Panc1 (cell line): ENCODE results near the gene EFR3B. TPM values are rescaled to one million over a fixed set of nuclear protein-coding genes. Genes with fewer than 3 reads are reported as not detected.

Experiments used
- ATAC-seq: fragments of 200-7000 bp; cut with Tn5 transposase; 2 replicates; pipeline ENCODE4 v1.9.1; 2020; ENCODE audit warnings: mild to moderate bottlenecking, moderate library complexity
- BruUV-seq: library from RNA; stranded (reverse); fragments of 400-500 nt; replicated peaks from 2 replicates; lab custom pipeline; 2021; lab: Mats Ljungman, UMichigan
- CTCF ChIA-PET: fragments of 300-600 bp; sonication (Branson Sonifier 250); formaldehyde crosslinking; loops from one replicate; lab custom pipeline; 2022; ENCODE audit warnings: antibody characterized with exemption; lab: Charles Lee
- POLR2A ChIA-PET: fragments of 300-600 bp; sonication (Branson Sonifier 250); formaldehyde crosslinking; loops from one replicate; lab custom pipeline; 2022; ENCODE audit warnings: antibody characterized with exemption; lab: Charles Lee
- DNase-seq: peaks from one replicate; pipeline ENCODE4 v3.0.0-alpha.2; 2010; ENCODE audit warnings: low read depth, low spot score
- H3K27ac ChIP-seq: 2 replicates; pipeline ENCODE4 v1.5.1; 2011; ENCODE audit warnings: mild to moderate bottlenecking, low read length, inconsistent platforms
- H3K27me3 ChIP-seq: fragments of 200-500 bp; sonication (Bioruptor generic); 2 replicates; pipeline ENCODE4 v1.6.0; 2014; ENCODE audit warnings: low read length, inconsistent platforms; ENCODE audit not compliant: control insufficient read depth, insufficient read depth
- H3K36me3 ChIP-seq: fragments of 200-500 bp; sonication (Bioruptor generic); 2 replicates; pipeline ENCODE4 v1.5.1; 2014; ENCODE audit warnings: inconsistent platforms, mild to moderate bottlenecking, low read length, moderate library complexity; ENCODE audit not compliant: control insufficient read depth, insufficient read depth
- H3K4me1 ChIP-seq: 2 replicates; pipeline ENCODE4 v1.5.1; 2011; ENCODE audit warnings: inconsistent platforms, mild to moderate bottlenecking, low read length, moderate library complexity; ENCODE audit not compliant: control insufficient read depth, insufficient read depth
- H3K4me3 ChIP-seq, 2 experiments: 2 replicates each; pipeline ENCODE4 v1.5.1; 2011 to 2012; ENCODE audit warnings: low read depth in 2 of 2, low read length in 2 of 2, mild to moderate bottlenecking in 2 of 2, inconsistent platforms in 1 of 2, moderate library complexity in 1 of 2
- H3K9me3 ChIP-seq: fragments of 200-500 bp; sonication (Bioruptor generic); 2 replicates; pipeline ENCODE4 v1.5.1; 2014; ENCODE audit warnings: low read depth, mild to moderate bottlenecking, inconsistent platforms, low read length, moderate library complexity; ENCODE audit not compliant: control insufficient read depth, insufficient read depth
- CTCF ChIP-seq: fragments of 450-650 bp; IDR thresholded peaks from 2 replicates; pipeline ENCODE4 v1.5.1; 2017; ENCODE audit warnings: mild to moderate bottlenecking
- POLR2AphosphoS5 ChIP-seq: IDR thresholded peaks from 2 replicates; pipeline ENCODE4 v1.6.1; 2012; ENCODE audit warnings: mild to moderate bottlenecking, low read depth, low read length, moderate library complexity
- SIN3A ChIP-seq: IDR thresholded peaks from 2 replicates; pipeline ENCODE4 v1.6.1; 2012; ENCODE audit warnings: low read depth, mild to moderate bottlenecking, low read length, moderate library complexity, borderline replicate concordance; ENCODE audit not compliant: insufficient read depth
- TCF7L2 ChIP-seq: IDR thresholded peaks from 2 replicates; pipeline ENCODE4 v1.6.1; 2011; ENCODE audit warnings: mild to moderate bottlenecking, low read depth, low read length, inconsistent platforms
- in situ Hi-C: cut with HindIII; loops from 2 replicates; pipeline ENCODE4 v1.10.0; 2016; ENCODE audit warnings: low sequenced_read_pairs, low pct_unique_long_range_greater_than_20kb
- intact Hi-C: fragments of 100-400 bp; cut with micrococcal nuclease; formaldehyde crosslinking; loops from one replicate; pipeline ENCODE4 v1.10.0; 2022; ENCODE audit not compliant: unreplicated experiment
- total RNA-seq: library from RNA; stranded (reverse); gene quantifications from one replicate; pipeline ENCODE4 v1.2.1, GENCODE V29; 2021; ENCODE audit not compliant: unreplicated experiment
- TF ChIP-seq, protein P1 (sequence below), 2 experiments: IDR thresholded peaks; 2 replicates each; pipeline ENCODE4 v1.6.1; 2011 to 2012; ENCODE audit warnings: low read depth in 2 of 2, control low read depth in 1 of 2, low read length in 1 of 2, mild to moderate bottlenecking in 1 of 2, moderate library complexity in 1 of 2; ENCODE audit not compliant: insufficient read depth in 1 of 2

The EFR3B gene
- total RNA-seq, 1 experiment from 2014 or later = 8.9 TPM

DNA sequence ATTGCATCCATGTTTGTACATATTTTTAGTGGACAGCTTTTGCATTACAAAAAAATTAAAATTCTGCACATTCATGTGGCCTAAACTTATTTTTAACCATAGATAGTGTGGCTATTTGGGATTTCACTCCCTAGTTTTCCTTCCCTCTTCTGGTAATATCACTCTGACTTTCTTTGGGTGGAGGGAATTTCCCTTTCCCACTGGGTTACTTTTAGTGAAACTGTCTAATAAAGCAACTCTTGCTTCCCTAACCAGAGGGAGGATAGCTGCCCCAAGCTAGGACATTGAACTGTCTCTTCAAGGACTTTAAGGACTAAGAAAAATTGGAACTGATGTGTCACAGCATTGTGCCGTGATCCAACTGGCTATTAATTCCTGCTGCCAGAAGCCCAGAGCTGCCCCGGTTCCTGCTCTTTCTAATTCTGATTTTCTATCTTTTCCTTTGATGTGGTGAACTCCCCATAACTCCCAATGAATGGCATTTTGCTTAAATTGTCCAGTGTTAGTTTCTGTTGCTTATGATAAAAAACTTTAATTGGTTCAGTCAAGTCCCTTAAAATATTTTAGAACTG is 20.0 kb upstream of the EFR3B start:
- peaks cover 3% of the 10 kb centered on the region; the same call in 1 of the 2 replicates for H3K27me3 ChIP-seq
- CTCF ChIA-PET = no interaction called here
- DNase-seq (no peak), ATAC-seq (no peak)
- no peaks in the 10 kb centered on the region for H3K4me1 ChIP-seq
- no peak overlapping the region for H3K27ac ChIP-seq
- no peaks in the 10 kb centered on the region for H3K9me3 ChIP-seq
- intact Hi-C loops = no loop called here
- POLR2A ChIA-PET = interaction anchor here (0.7 kb wide), 1 partner anchor 49 kb away, joined by 4 read pairs; no protein-coding TSS in a partner anchor
- TF ChIP-seq SIN3A (no peak), CTCF (no peak), TCF7L2 (no peak), POLR2AphosphoS5 (no peak)
- TF ChIP-seq, protein P1, sequence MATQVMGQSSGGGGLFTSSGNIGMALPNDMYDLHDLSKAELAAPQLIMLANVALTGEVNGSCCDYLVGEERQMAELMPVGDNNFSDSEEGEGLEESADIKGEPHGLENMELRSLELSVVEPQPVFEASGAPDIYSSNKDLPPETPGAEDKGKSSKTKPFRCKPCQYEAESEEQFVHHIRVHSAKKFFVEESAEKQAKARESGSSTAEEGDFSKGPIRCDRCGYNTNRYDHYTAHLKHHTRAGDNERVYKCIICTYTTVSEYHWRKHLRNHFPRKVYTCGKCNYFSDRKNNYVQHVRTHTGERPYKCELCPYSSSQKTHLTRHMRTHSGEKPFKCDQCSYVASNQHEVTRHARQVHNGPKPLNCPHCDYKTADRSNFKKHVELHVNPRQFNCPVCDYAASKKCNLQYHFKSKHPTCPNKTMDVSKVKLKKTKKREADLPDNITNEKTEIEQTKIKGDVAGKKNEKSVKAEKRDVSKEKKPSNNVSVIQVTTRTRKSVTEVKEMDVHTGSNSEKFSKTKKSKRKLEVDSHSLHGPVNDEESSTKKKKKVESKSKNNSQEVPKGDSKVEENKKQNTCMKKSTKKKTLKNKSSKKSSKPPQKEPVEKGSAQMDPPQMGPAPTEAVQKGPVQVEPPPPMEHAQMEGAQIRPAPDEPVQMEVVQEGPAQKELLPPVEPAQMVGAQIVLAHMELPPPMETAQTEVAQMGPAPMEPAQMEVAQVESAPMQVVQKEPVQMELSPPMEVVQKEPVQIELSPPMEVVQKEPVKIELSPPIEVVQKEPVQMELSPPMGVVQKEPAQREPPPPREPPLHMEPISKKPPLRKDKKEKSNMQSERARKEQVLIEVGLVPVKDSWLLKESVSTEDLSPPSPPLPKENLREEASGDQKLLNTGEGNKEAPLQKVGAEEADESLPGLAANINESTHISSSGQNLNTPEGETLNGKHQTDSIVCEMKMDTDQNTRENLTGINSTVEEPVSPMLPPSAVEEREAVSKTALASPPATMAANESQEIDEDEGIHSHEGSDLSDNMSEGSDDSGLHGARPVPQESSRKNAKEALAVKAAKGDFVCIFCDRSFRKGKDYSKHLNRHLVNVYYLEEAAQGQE (IDR thresholded peaks at IDR 0.05; ENCODE audit: insufficient read depth in 1 of 2, low read depth in 2 of 2, low read length in 1 of 2) = no peak
- in situ Hi-C loops = no loop called here
- H3K36me3 ChIP-seq = no peaks in the 10 kb centered on the region
- BruUV-seq = no TSS peak
- no peak overlapping the region for H3K4me3 ChIP-seq

- DNase-seq (no peak), ATAC-seq (no peak)
- no peaks in the 10 kb centered on the region for H3K4me1 ChIP-seq
- peaks cover 3% of the 10 kb centered on the region; the same call in 1 of the 2 replicates for H3K27me3 ChIP-seq
- BruUV-seq = no TSS peak
- no peak overlapping the region for H3K4me3 ChIP-seq
- TF ChIP-seq TCF7L2 = no peak
- no peak for TF ChIP-seq CTCF
- no peak for TF ChIP-seq POLR2AphosphoS5
- TF ChIP-seq SIN3A = no peak
- TF ChIP-seq, protein P1 (IDR thresholded peaks at IDR 0.05; ENCODE audit: insufficient read depth in 1 of 2, low read depth in 2 of 2, low read length in 1 of 2) = no peak
- H3K9me3 ChIP-seq = no peaks in the 10 kb centered on the region
- POLR2A ChIA-PET = no interaction called here
- H3K27ac ChIP-seq = no peak overlapping the region
- intact Hi-C loops (no loop called here), in situ Hi-C loops (no loop called here)
- no peaks in the 10 kb centered on the region for H3K36me3 ChIP-seq
- CTCF ChIA-PET = no interaction called here
Measured at GRCh38 chr2:25023333-25023732, 18.5 kb upstream of the EFR3B start.
